ENCODE measurements around the gene WDR46. TPM values are rescaled to one million over a fixed set of nuclear protein-coding genes. Genes with fewer than 3 reads are reported as not detected.

WDR46 gene
- total and polyA plus RNA-seq, 11 donors, result 12.2 to 41.0 (median 21.4) TPM

DNA sequence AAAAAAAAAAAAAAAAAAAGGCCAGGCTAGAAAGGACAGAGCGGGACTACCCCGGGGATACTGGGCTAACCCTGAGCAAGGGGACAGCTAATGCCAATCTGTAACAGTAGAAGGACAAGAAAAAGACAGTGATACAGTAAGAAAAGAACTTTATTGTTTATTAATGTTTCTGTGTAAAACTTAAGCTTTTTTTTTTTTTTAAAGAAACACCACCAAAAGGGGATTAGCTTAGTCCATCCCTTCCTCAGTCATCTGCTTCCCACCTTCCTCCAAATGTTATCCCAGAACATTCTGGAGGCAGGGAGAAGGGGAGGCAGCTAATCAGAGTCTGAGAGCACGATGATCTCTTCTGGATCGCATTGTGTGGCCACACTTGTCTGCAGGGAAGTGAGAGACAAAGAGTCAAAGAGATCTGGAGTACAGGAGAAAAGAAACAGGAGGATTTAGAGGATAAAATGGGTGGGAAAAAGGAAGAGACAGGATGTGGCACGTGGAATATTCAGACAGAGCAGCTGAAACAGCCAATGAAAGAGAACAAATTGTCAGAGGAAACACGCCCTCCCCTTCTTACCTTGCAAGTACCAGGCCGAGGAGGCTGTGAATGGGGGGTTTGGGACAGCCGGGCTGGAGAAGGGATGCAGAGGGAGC lies 29.5 kb upstream of the WDR46 start:
- intact Hi-C loops (cut with DNase I), result no loop called here
- WGBS, 4 donors, result 71 to 74% (median 73%) methylated on average over 8 of the region's 8 CpGs
- no peaks in the 10 kb centered on the region for H3K9me3 ChIP-seq
- peak overlapping the region in 11 of 12 donors; percentile 54 to 88 (median 85) for H3K27ac ChIP-seq
- peaks cover 0 to 35% (median 27%) of the 10 kb centered on the region in 9 donors for H3K36me3 ChIP-seq
- DNase-seq (no peak), ATAC-seq (no peak)
- no peaks in the 10 kb centered on the region for H3K27me3 ChIP-seq
- peak overlapping the region in 11 of 12 donors; percentile 44 to 77 (median 64) for H3K4me3 ChIP-seq
- TF ChIP-seq POLR2A (IDR thresholded peaks at IDR 0.05), result no peak
- TF ChIP-seq, protein P1, sequence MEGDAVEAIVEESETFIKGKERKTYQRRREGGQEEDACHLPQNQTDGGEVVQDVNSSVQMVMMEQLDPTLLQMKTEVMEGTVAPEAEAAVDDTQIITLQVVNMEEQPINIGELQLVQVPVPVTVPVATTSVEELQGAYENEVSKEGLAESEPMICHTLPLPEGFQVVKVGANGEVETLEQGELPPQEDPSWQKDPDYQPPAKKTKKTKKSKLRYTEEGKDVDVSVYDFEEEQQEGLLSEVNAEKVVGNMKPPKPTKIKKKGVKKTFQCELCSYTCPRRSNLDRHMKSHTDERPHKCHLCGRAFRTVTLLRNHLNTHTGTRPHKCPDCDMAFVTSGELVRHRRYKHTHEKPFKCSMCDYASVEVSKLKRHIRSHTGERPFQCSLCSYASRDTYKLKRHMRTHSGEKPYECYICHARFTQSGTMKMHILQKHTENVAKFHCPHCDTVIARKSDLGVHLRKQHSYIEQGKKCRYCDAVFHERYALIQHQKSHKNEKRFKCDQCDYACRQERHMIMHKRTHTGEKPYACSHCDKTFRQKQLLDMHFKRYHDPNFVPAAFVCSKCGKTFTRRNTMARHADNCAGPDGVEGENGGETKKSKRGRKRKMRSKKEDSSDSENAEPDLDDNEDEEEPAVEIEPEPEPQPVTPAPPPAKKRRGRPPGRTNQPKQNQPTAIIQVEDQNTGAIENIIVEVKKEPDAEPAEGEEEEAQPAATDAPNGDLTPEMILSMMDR (IDR thresholded peaks at IDR 0.05), result no peak
- H3K4me1 ChIP-seq, result peaks cover 3 to 72% (median 48%) of the 10 kb centered on the region in 12 donors

DNA sequence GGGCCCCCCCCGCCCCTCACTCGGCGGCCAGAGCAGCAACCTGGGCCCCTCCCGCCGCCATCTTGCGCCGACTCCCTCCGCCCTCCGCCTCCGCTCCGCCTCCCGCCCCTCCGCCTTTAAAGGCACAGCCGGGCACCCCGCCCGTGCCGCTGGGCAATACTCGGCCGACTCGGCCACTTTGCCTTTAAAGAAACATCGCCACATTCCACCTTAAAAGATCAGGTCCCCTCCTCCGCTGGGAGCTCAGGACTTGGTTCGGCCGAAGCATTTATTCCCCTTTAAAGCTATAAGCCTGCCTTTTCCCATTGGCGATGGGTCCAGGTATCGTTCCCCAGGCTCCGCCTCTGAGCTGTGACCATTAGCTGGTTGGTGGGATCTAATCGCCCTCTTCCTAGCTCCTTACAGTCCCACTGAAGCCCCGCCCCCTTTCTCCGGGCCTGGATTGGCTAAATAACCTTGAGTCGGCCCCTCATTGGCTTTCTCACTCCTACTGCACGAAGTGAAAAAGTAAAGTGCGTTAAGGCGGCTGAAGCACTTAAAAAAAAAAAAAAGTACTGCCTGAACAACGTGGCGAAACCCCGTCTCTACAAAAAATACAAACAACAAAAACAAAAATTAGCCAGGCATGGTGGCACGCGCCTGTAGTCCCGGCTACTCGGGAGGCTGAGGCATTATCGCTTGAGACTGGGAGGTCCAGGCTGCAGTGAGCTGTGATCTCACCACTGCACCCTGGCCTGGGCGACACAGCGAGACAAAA lies 28.8 kb upstream of the WDR46 start, which contains the start of gene ZBTB22:
Gene ZBTB22, minus strand, starts transcription at position 76 of the 757 bp plus-strand sequence. CDS start 828 bp downstream, outside the sequence.
- Histone ChIP-seq H3K4me1 (peaks cover 3 to 71% (median 48%) of the 10 kb centered on the region in 12 donors), H3K27ac (peak within 1 kb of the TSS; percentile 54 to 88 (median 84)), H3K4me3 (peak within 1 kb of the TSS; percentile 24 to 77 (median 62)), H3K9me3 (no peaks in the 10 kb centered on the region), H3K36me3 (peaks cover 0 to 35% (median 27%) of the 10 kb centered on the region in 9 donors), H3K27me3 (no peaks in the 10 kb centered on the region)
- DNase-seq, result peak; percentile 98 to 100 (median 99)
- ATAC-seq, result peak; percentile 78 to 83 (median 80)
- TF ChIP-seq, protein P1 (IDR thresholded peaks at IDR 0.05), result no peak
- peak in 1 of 2 donors; percentile 39 for TF ChIP-seq POLR2A (IDR thresholded peaks at IDR 0.05)
- 1 to 4% (median 2%) methylated on average over 22 to 44 of the region's 44 CpGs for WGBS, 4 donors
- intact Hi-C loops (cut with DNase I), result no loop called here

DNA sequence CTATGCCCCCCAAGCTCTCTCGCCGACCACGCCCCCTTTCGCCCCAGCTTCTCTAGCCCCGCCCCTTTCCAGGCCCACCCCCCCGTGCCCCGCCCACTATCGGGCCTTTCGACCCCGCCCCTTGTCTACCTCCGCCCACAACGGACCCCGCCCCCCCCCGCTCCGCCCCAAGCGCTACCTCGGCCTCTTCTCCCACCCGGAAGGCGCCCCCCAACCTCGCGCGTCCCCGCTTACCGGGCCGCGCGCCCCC lies 28.3 kb upstream of the WDR46 start:
- TF ChIP-seq, protein P1 (IDR thresholded peaks at IDR 0.05), result no peak
- no peak for TF ChIP-seq POLR2A (IDR thresholded peaks at IDR 0.05)
- H3K27ac ChIP-seq, result peak overlapping the region; percentile 54 to 88 (median 84)
- DNase-seq (peak in 1 of 5 donors; percentile 74), ATAC-seq (peak in 2 of 4 donors; percentile 1 to 4)
- H3K4me1 ChIP-seq, result peaks cover 3 to 73% (median 50%) of the 10 kb centered on the region in 12 donors
- no peaks in the 10 kb centered on the region for H3K9me3 ChIP-seq
- intact Hi-C loops (cut with DNase I), result no loop called here
- H3K27me3 ChIP-seq, result no peaks in the 10 kb centered on the region
- WGBS, 4 donors, result 2 to 3% (median 2%) methylated on average over 12 to 27 of the region's 27 CpGs
- H3K4me3 ChIP-seq, result peak overlapping the region; percentile 24 to 77 (median 62)
- H3K36me3 ChIP-seq, result peaks cover 0 to 35% (median 27%) of the 10 kb centered on the region in 9 donors

Measured in heart left ventricle (tissue), 16 donors.